HEK293 (cell line): Measurements from ENCODE around the gene RMND5B.

Source experiments
- CTCF ChIP-seq: fragments of 450-650 bp; formaldehyde crosslinking; IDR thresholded peaks from 2 replicates; pipeline ENCODE4 v1.5.1; 2016; ENCODE audit warnings: missing biosample characterization, missing genetic modification characterization
- ELK4 ChIP-seq: IDR thresholded peaks from 2 replicates; pipeline ENCODE4 v1.6.1; 2011; ENCODE audit warnings: mild to moderate bottlenecking, low read depth, low read length, borderline replicate concordance
- HOXA7 ChIP-seq: sonication (generic); formaldehyde crosslinking; IDR thresholded peaks from 2 replicates; pipeline ENCODE4 v1.8.1; 2022; ENCODE audit warnings: missing genetic modification reagents, borderline replicate concordance
- ZNF274 ChIP-seq, 2 experiments: fragments of 200-500 bp in 1 of 2; fragments of 450-650 bp in 1 of 2; sonication (Bioruptor generic) in 1 of 2; formaldehyde crosslinking in 1 of 2; IDR thresholded peaks; 2 replicates each; pipeline versions ENCODE4 v1.5.1 to v1.6.1; 2014 to 2016; ENCODE audit warnings: borderline replicate concordance in 1 of 2, inconsistent platforms in 1 of 2, low read length in 1 of 2, missing biosample characterization in 1 of 2, missing genetic modification characterization in 1 of 2
- ZNF280C ChIP-seq: fragments of 450-650 bp; formaldehyde crosslinking; IDR thresholded peaks from 2 replicates; pipeline ENCODE4 v1.5.1; 2016; ENCODE audit warnings: missing biosample characterization, missing genetic modification characterization
- ZNF292 ChIP-seq: fragments of 450-650 bp; formaldehyde crosslinking; IDR thresholded peaks from 2 replicates; pipeline ENCODE4 v1.5.1; 2016; ENCODE audit warnings: low read depth, missing biosample characterization, missing genetic modification characterization, borderline replicate concordance
- ZNF530 ChIP-seq: fragments of 450-650 bp; formaldehyde crosslinking; IDR thresholded peaks from 2 replicates; pipeline ENCODE4 v1.5.1; 2016; ENCODE audit warnings: low read depth, missing biosample characterization, missing genetic modification characterization
- ZNF639 ChIP-seq: fragments of 450-650 bp; formaldehyde crosslinking; IDR thresholded peaks from 2 replicates; pipeline ENCODE4 v1.5.1; 2016; ENCODE audit warnings: missing biosample characterization, missing genetic modification characterization
- ZNF658 ChIP-seq: fragments of 450-650 bp; formaldehyde crosslinking; IDR thresholded peaks from 2 replicates; pipeline ENCODE4; 2016; ENCODE audit warnings: missing biosample characterization, missing genetic modification characterization
- ZNF837 ChIP-seq: fragments of 450-650 bp; formaldehyde crosslinking; IDR thresholded peaks from 2 replicates; pipeline ENCODE4 v1.5.1; 2016; ENCODE audit warnings: missing biosample characterization, missing genetic modification characterization

- no peak for TF ChIP-seq ZNF639
- no peak for TF ChIP-seq ZNF837
- no peak for TF ChIP-seq ELK4
- TF ChIP-seq CTCF, result no peak
- TF ChIP-seq ZNF274 (IDR thresholded peaks at IDR 0.05; ENCODE audit: low read length), result no peak
- TF ChIP-seq ZNF274 (tag by site-specific recombination; IDR thresholded peaks at IDR 0.05; ENCODE audit: borderline replicate concordance), result no peak
- TF ChIP-seq ZNF530 (tag by site-specific recombination), result no peak
- no peak for TF ChIP-seq ZNF658 (tag by site-specific recombination)
- no peak for TF ChIP-seq ZNF292 (tag by site-specific recombination)
- no peak for TF ChIP-seq HOXA7 (CRISPR knock-in tag)
- no peak for TF ChIP-seq ZNF280C (tag by site-specific recombination)
These were observed 69.0 kb downstream of the RMND5B start for GRCh38 chr5:178199581-178200434.
